Measurements from ENCODE around the gene GPR84.

GPR84 gene

GRCh38 chr12:54390668-54391551 lies 26.6 kb upstream of the GPR84 start:
- no peak for DNase-seq (ENCODE audit: low read depth)

GRCh38 chr12:54390176-54390667 lies 25.9 kb upstream of the GPR84 start:
- no peak for DNase-seq (ENCODE audit: low read depth)

DNA sequence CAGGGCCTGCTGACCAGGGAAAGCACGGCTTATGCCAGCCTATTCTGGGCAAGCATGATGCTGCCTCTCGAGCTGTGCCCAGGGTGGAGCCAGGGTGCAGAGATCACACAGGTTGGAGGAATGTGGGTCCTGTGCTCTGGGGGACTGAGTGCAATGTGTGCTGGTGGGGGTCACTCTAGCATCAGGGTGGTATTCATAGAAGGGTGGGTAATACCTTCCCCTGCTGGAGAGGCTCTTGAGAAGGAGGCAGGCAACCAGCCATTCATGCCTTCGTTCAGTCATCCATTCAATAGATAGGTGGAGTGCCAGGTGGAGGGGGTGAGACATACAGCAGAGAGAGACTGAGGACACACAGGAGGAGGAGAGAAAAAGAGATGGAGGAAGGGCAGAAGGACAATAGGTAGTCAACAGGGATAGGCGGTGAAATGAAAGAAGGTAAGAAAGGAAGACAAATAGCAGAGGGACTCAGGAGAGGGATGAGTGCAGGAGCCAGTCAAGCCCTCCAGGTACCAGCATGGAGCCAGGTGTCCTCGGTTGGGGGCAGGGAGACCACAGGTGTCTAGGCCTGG lies 25.4 kb upstream of the GPR84 start:
- no peak for DNase-seq (ENCODE audit: low read depth)

DNA sequence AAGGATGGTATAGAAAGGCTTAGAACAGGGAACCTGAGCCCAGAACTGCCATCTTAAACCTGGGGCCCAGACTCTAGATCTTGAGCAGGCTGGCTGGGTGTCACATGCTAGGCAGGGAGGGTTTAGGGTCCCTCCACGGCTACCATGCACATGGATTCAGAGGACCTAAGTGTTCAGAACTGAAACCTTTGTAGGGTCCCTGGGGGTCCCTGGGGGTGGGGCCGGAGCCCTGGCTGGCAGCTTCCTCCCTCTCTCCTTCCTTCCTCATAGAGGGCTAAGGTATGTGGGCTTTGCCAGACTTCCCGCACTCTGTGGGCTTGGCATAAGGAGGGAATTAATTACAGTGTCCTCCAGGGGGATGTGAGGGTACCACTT lies 24.8 kb upstream of the GPR84 start:
- no peak for DNase-seq (ENCODE audit: low read depth)

- DNase-seq (ENCODE audit: low read depth) = no peak
Measured at GRCh38 chr12:54388237-54389133, 24.2 kb upstream of the GPR84 start.

DNA sequence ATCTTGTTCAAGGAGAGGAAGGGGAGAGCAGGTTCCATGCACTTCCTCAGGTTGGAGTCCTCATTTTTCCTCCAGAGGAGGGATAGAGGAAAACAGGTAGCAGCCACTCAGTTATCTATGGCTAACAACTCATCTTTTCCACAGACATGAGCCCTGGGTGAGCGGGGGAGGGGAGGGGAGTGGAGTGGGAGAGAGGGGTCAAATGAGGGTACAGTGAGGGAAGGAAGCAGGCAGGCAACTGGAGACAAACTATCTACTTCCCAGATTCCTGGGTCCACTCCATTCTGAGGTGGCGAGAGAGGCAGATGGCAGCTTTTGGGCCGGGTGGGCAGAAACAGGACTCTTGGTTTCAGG lies 22.8 kb upstream of the GPR84 start:
- DNase-seq (ENCODE audit: low read depth) = no peak

- no peak for DNase-seq (ENCODE audit: low read depth)
Measured at GRCh38 chr12:54386403-54387113, 22.3 kb upstream of the GPR84 start.

DNA sequence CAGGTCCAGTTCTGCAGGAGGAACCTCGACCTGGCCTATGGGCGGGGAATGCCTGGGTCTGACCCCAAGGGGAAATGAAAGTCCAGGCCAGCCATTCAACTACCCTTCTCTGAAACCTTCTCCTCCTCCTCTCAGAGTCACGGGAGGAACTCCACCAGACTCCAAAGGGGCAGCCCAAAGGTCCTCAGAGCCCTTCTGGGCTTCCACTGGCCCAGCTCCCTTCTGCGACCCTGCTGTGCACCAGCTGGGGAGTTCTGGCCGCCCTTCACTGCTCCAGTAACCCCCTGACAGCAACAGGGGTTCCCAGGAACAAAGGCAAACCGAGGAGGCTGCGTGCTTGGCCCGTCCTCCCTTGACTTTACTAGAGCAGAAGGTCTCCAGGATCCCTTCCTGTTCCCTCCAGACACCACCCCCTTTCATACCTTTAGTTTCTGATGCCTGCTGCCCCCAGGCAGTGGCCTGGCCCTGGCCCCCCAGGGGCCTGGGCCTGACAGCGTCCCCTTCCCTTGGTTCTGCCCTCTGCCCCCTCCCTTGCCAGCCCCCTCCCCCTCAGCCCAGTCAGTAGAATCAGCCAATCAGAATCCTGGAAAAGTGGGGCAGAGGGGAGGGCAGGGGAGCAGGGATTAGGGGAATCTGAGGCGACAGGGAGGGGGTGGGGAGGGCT lies 21.1 kb upstream of the GPR84 start:
- no peak for DNase-seq (ENCODE audit: low read depth)

DNA sequence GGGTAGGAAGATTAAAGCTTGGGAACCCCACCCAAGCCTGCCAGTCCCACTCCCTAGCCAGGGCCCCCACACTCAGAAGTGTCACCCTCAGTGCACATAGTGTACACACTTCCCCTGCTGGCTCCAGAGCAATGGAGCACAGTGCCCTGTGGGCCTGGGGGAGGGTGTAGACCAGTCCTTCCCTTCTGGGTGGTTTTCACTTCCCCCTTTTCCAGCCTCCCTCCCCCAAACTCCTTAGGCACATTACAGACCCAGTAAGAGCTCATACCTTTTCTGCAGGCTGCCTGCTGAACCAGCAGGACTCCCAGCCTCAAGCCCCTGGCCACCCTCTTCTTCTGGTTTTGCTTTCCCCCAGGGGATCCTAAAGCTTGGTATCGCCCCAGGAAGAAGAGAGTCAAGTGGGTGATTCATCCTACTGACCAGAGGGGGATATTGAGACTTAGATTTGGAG lies 20.3 kb upstream of the GPR84 start, which contains the start of gene ZNF385A:
TSS of gene ZNF385A (minus strand) at position 143 of the 451 bp plus-strand sequence. CDS start 219 bp downstream, outside the sequence.
- DNase-seq (ENCODE audit: low read depth) = no peak

DNA sequence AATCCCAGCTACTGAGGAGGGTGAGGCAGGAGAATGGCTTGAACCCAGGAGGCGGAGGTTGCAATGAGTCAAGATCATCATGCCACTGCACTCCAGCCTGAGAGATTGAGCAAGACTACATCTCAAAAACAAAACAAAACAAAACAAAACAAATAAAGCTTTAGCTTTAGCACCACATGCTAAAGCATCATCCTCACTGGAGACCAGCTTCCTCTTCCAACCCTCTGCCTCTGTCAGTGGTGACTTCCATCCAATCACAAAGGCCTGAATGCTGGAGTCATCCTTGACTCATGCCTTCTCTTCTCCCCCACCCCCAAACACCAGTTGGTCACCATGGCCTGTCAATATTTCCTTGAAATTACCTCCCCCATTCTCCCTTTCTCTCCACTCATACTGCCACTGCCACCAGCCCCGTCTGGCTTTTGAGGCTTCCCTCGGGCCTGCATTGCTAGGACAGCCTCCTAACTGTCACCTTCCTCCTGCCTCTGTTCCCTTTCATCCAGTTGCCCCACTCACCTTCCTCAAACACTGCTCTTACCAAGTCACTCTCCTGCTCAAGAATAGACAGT lies 18.8 kb upstream of the GPR84 start:
- peak; percentile 86 for DNase-seq (ENCODE audit: low read depth)

- DNase-seq (ENCODE audit: low read depth) = no peak
Measured at GRCh38 chr12:54381136-54381535, 16.9 kb upstream of the GPR84 start.

- DNase-seq (ENCODE audit: low read depth) = no peak
Measured at GRCh38 chr12:54379398-54380201, 15.3 kb upstream of the GPR84 start.

- DNase-seq (ENCODE audit: low read depth) = no peak
Measured at GRCh38 chr12:54378796-54379397, 14.6 kb upstream of the GPR84 start.

DNA sequence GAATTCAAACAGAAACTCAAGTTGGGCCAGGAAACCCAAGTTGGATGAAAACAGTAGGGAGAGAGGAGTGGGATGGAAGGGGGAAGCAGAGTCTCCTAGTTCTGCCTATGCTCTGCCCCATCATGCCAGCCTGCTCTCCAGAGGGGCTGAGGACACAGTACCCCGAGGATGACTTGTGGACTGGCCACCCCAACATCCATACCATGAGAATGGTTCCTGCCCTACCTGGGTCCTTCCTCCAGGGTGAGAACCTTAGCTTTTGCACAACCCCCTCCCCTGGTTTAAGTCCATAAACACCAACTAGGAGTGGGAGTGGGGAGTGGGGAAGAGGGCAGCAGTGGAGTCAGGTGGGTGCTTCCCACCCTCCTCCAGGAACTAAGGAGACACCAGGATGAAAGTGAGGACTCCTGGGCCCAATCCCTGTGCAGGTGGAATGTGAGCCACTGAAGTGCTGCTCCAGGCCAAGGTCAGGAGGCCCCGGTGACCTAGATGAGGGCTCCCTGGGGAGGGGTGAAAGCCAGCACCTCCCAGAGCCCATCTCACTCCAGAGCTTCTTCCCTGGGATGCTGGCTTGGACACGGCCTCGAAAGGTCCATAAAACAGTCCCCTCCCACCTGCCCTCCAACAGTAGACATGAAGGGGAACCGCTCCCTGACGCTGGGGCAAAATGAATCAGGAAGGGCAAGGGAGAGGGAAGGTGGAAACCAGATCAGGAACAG lies 13.7 kb upstream of the GPR84 start:
- no peak for DNase-seq (ENCODE audit: low read depth)

- DNase-seq (ENCODE audit: low read depth) = no peak
Measured at GRCh38 chr12:54377007-54377406, 12.7 kb upstream of the GPR84 start.

DNA sequence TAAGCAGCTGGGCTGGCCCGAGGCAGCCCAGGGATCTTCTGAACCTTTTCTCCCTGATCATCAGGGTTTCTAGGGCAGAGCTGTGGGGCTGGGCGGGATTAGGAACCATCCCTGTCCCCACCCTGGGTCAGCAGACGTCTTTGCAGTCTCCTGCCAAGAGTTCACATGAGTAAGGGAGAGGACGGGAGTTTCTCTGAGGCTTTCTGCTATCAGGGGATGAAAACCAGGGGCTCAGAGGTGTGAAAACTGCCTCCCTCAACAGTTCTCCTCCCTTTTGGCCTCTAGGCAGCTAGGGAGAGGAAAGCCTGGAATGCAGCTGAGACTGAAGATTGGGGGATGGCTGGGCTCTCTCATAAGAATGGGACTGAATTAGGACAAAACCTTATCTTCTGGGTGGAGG lies 12.3 kb upstream of the GPR84 start:
- no peak for DNase-seq (ENCODE audit: low read depth)

DNA sequence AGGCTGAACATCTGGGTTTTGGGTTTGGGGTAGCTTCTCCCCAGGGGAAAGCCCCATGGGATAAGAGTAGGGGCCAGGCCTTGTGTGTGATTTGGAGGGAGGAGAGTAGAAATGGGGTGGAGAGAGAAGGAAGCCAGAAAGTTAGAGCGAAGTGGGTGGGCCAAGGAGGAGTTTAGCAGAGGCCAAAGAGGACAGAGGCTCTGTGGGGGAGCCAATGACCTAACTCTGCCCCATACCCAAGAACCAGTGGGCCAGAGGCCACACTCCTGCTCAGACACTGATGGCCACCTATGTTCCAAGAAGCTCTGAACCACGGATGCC lies 10.9 kb upstream of the GPR84 start:
- no peak for DNase-seq (ENCODE audit: low read depth)

GRCh38 chr12:54374562-54375258 lies 10.4 kb upstream of the GPR84 start:
- DNase-seq (ENCODE audit: low read depth) = no peak
